ENCODE results near the gene CFHR5. TPM values are rescaled to one million over a fixed set of nuclear protein-coding genes. Genes with fewer than 3 reads are reported as not detected.

CFHR5 gene
- total and polyA plus RNA-seq, 4 donors = 3.4 to 110 (median 49.1) TPM

GRCh38 chr1:197042676-197043341, 65.5 kb downstream of the CFHR5 start:
- Histone ChIP-seq H3K36me3 (ENCODE audit: control insufficient read depth in 4 of 4, insufficient read depth in 3 of 4, low read depth in 1 of 4, low read length in 3 of 4) (peaks cover 1 to 8% (median 6%) of the 10 kb centered on the region in 4 donors), H3K9me3 (ENCODE audit: control insufficient read depth in 4 of 4, low read length in 3 of 4) (no peaks in the 10 kb centered on the region), H3K27ac (ENCODE audit: low read depth in 1 of 2, low read length in 2 of 2) (no peak overlapping the region), H3K4me3 (ENCODE audit: low read depth in 1 of 3, low read length in 3 of 3) (no peak overlapping the region), H3K27me3 (ENCODE audit: control insufficient read depth in 4 of 4, insufficient read depth in 4 of 4, low read length in 3 of 4) (no peaks in the 10 kb centered on the region), H3K4me1 (ENCODE audit: control insufficient read depth in 4 of 4, insufficient read depth in 4 of 4, low read length in 3 of 4) (no peaks in the 10 kb centered on the region), H3K9ac (ENCODE audit: low read depth in 1 of 2, low read length in 2 of 2) (no peak overlapping the region)
- DNase-seq (ENCODE audit: low spot score) = no peak
- TF ChIP-seq EGR1 (IDR thresholded peaks at IDR 0.05; ENCODE audit: low read depth in 2 of 2) (no peak), JUND (IDR thresholded peaks at IDR 0.05) (no peak), GABPA (IDR thresholded peaks at IDR 0.05 in 1 of 2, conservative IDR thresholded peaks at IDR 0.05 in 1 of 2) (no peak), MAX (IDR thresholded peaks at IDR 0.05) (no peak), HNF4G (IDR thresholded peaks at IDR 0.05) (no peak), TAF1 (conservative IDR thresholded peaks at IDR 0.05) (no peak), NR2F2 (IDR thresholded peaks at IDR 0.05) (no peak), HNF4A (conservative IDR thresholded peaks at IDR 0.05) (no peak), CTCF (IDR thresholded peaks at IDR 0.05; ENCODE audit: low read depth, low read length, missing input control) (no peak), FOXA1 (IDR thresholded peaks at IDR 0.05) (no peak), RXRA (IDR thresholded peaks at IDR 0.05) (no peak)
- 80% methylated on average over 4 of the region's 4 CpGs for WGBS

- no peaks in the 10 kb centered on the region for H3K4me1 ChIP-seq (ENCODE audit: control insufficient read depth in 4 of 4, insufficient read depth in 4 of 4, low read length in 3 of 4)
Observed at GRCh38 chr1:197049100-197049499, 71.7 kb downstream of the CFHR5 start.

More at GRCh38 chr1:197049100-197049499, 71.7 kb downstream of the CFHR5 start:
- peaks cover 0 to 18% (median 9%) of the 10 kb centered on the region in 4 donors for H3K36me3 ChIP-seq (ENCODE audit: control insufficient read depth in 4 of 4, insufficient read depth in 3 of 4, low read depth in 1 of 4, low read length in 3 of 4)
- H3K27ac ChIP-seq (ENCODE audit: low read depth in 1 of 2, low read length in 2 of 2) = no peak overlapping the region
- H3K9me3 ChIP-seq (ENCODE audit: control insufficient read depth in 4 of 4, low read length in 3 of 4) = no peaks in the 10 kb centered on the region
- TF ChIP-seq FOXA1 (IDR thresholded peaks at IDR 0.05) (no peak), FOXA2 (IDR thresholded peaks at IDR 0.05) (no peak), YY1 (IDR thresholded peaks at IDR 0.05) (no peak), MAX (IDR thresholded peaks at IDR 0.05) (no peak), GABPA (IDR thresholded peaks at IDR 0.05 in 1 of 2, conservative IDR thresholded peaks at IDR 0.05 in 1 of 2) (no peak), HNF4A (conservative IDR thresholded peaks at IDR 0.05) (no peak), NR2F2 (IDR thresholded peaks at IDR 0.05) (no peak)
- DNase-seq (ENCODE audit: low spot score) = no peak
- no peak overlapping the region for H3K4me3 ChIP-seq (ENCODE audit: low read depth in 1 of 3, low read length in 3 of 3)
- no peaks in the 10 kb centered on the region for H3K27me3 ChIP-seq (ENCODE audit: control insufficient read depth in 4 of 4, insufficient read depth in 4 of 4, low read length in 3 of 4)
- H3K9ac ChIP-seq (ENCODE audit: low read depth in 1 of 2, low read length in 2 of 2) = no peak overlapping the region

Small RNA genes within 50 kb of the gene (small RNA-seq; reads per million reads assigned to genes)
- not detected for gene AL139418.1

Other genes with a start within 250 kb of the CFHR5 start
- gene CFHR3, start 202.7 kb upstream of the CFHR5 start, total RNA-seq = 100 to 1,000 TPM in 1 of 2 donors, 10 to 100 TPM in 1; 64.2 to 215 TPM
- gene CFHR3, start 202.7 kb upstream of the CFHR5 start, polyA plus RNA-seq = 100 to 1,000 TPM in 1 of 2 donors, 10 to 100 TPM in 1; 94.2 to 393 TPM
- gene CFHR1, start 157.8 kb upstream of the CFHR5 start, total RNA-seq = 100 to 1,000 TPM; 288 to 507 TPM
- 1,000 to 10,000 TPM in 1 of 2 donors, 100 to 1,000 TPM in 1; 507 to 1,028 TPM for gene CFHR1, start 157.8 kb upstream of the CFHR5 start, polyA plus RNA-seq
- gene CFHR4, start 89.5 kb upstream of the CFHR5 start, total RNA-seq = 10 to 100 TPM; 30.3 to 63.0 TPM
- 100 to 1,000 TPM in 1 of 2 donors, 10 to 100 TPM in 1; 72.6 to 124 TPM for gene CFHR4, start 89.5 kb upstream of the CFHR5 start, polyA plus RNA-seq
- gene CFHR2, start 33.8 kb upstream of the CFHR5 start, total RNA-seq = 100 to 1,000 TPM; 153 to 341 TPM
- gene CFHR2, start 33.8 kb upstream of the CFHR5 start, polyA plus RNA-seq = 100 to 1,000 TPM; 448 to 483 TPM
- 100 to 1,000 TPM; 111 to 194 TPM for gene F13B, start 89.7 kb downstream of the CFHR5 start, total RNA-seq
- 10 to 100 TPM; 42.3 to 49.8 TPM for gene F13B, start 89.7 kb downstream of the CFHR5 start, polyA plus RNA-seq
- gene ASPM, start 169.1 kb downstream of the CFHR5 start, total RNA-seq = 10 to 100 TPM in 1 of 2 donors, under 1 TPM in 1; 0.17 to 45.3 TPM
- gene ASPM, start 169.1 kb downstream of the CFHR5 start, polyA plus RNA-seq = 1 to 10 TPM in 1 of 2 donors, under 1 TPM in 1; 0.49 to 1.2 TPM
- gene ZBTB41, start 223.7 kb downstream of the CFHR5 start, total RNA-seq = 1 to 10 TPM; 4.6 to 5.9 TPM
- gene ZBTB41, start 223.7 kb downstream of the CFHR5 start, polyA plus RNA-seq = 1 to 10 TPM; 1.7 TPM